Measurements from ENCODE around the gene UBE2O.

GRCh38 chr17:76407509-76407908 lies 45.4 kb downstream of the UBE2O start:
- no peak for TF ChIP-seq CTCF (conservative IDR thresholded peaks at IDR 0.05 in 1 of 2, IDR thresholded peaks at IDR 0.05 in 1 of 2; ENCODE audit: low read depth in 1 of 2, low read length in 2 of 2)
- TF ChIP-seq EZH2 (IDR thresholded peaks at IDR 0.05; ENCODE audit: low read length, missing control alignments) = no peak

Measured in fibroblast of lung (primary cell).